Caco-2 (cell line): ENCODE data around the gene MYBPC3. TPM values are rescaled to one million over a fixed set of nuclear protein-coding genes. Genes with fewer than 3 reads are reported as not detected.

Experiments used
- BruUV-seq: library from RNA; stranded (reverse); fragments of 400-500 nt; replicated peaks from 2 replicates; lab custom pipeline; 2021; lab: Mats Ljungman, UMichigan
- CTCF ChIA-PET: fragments of 300-600 bp; sonication (Branson Sonifier 250); formaldehyde crosslinking; loops from one replicate; lab custom pipeline; 2022; ENCODE audit warnings: antibody characterized with exemption; lab: Charles Lee
- POLR2A ChIA-PET: fragments of 300-600 bp; sonication (Branson Sonifier 250); formaldehyde crosslinking; loops from one replicate; lab custom pipeline; 2022; ENCODE audit warnings: antibody characterized with exemption; lab: Charles Lee
- DNase-seq, 2 experiments: peaks; one replicate each; pipeline versions ENCODE4 v3.0.0 to v3.0.0-alpha.2; 2020 to 2022
- H3K27me3 ChIP-seq: replicated peaks from 2 replicates; pipeline ENCODE4 v1.6.0; 2011; ENCODE audit warnings: low read length; ENCODE audit not compliant: control insufficient read depth, insufficient read depth
- H3K36me3 ChIP-seq: 2 replicates; pipeline ENCODE4 v1.5.1; 2011; ENCODE audit warnings: low read length; ENCODE audit not compliant: control insufficient read depth, insufficient read depth
- H3K4me1 ChIP-seq: fragments of 250-450 bp; sonication (Bioruptor Pico); 2 replicates; pipeline ENCODE4 v1.5.1; 2020; ENCODE audit warnings: mild to moderate bottlenecking
- H3K4me3 ChIP-seq: 2 replicates; pipeline ENCODE4 v1.5.1; 2011; ENCODE audit warnings: low read depth, mild to moderate bottlenecking, control low read depth, low read length
- H3K9me3 ChIP-seq: fragments of 250-450 bp; sonication (Bioruptor Pico); 2 replicates; pipeline ENCODE4 v1.5.1; 2020; ENCODE audit warnings: mild to moderate bottlenecking, moderate library complexity
- H3K27ac Mint-ChIP-seq: one replicate; pipeline ENCODE4 v1.8.0; 2022; ENCODE audit warnings: mixed read lengths; ENCODE audit not compliant: unreplicated experiment
- H3K27me3 Mint-ChIP-seq: one replicate; pipeline ENCODE4 v1.8.0; 2022; ENCODE audit warnings: mixed read lengths; ENCODE audit not compliant: insufficient read depth, unreplicated experiment
- H3K36me3 Mint-ChIP-seq: one replicate; pipeline ENCODE4 v1.8.0; 2022; ENCODE audit warnings: mild to moderate bottlenecking, mixed read lengths; ENCODE audit not compliant: insufficient read depth, unreplicated experiment
- H3K4me1 Mint-ChIP-seq: one replicate; pipeline ENCODE4 v1.8.0; 2022; ENCODE audit warnings: low read depth, mixed read lengths; ENCODE audit not compliant: unreplicated experiment
- H3K4me3 Mint-ChIP-seq: one replicate; pipeline ENCODE4 v1.8.0; 2022; ENCODE audit warnings: mild to moderate bottlenecking, moderate library complexity, mixed read lengths; ENCODE audit not compliant: unreplicated experiment
- H3K9me3 Mint-ChIP-seq: one replicate; pipeline ENCODE4 v1.8.0; 2022; ENCODE audit warnings: mixed read lengths; ENCODE audit not compliant: unreplicated experiment
- intact Hi-C: fragments of 100-400 bp; cut with micrococcal nuclease; formaldehyde crosslinking; loops from one replicate; pipeline ENCODE4 v1.10.0; 2022; ENCODE audit not compliant: unreplicated experiment
- total RNA-seq: library from RNA; stranded (reverse); gene quantifications from 2 replicates; pipeline ENCODE4 v1.2.3, GENCODE V29; 2022
- TF ChIP-seq, protein P1 (sequence below), 2 experiments: fragments of 200-600 bp in 1 of 2; IDR thresholded peaks; 1 replicate in 1 of 2; 2 replicates in 1 of 2; pipeline versions ENCODE4 v1.5.1 to v1.8.0; 2011 to 2022; ENCODE audit warnings: antibody characterized with exemption in 1 of 2, control low read depth in 1 of 2, inconsistent platforms in 1 of 2, low read depth in 1 of 2, low read length in 1 of 2, mild to moderate bottlenecking in 1 of 2, moderate library complexity in 1 of 2; ENCODE audit not compliant: insufficient read depth in 1 of 2, severe bottlenecking in 1 of 2, unreplicated experiment in 1 of 2

The MYBPC3 gene
- total RNA-seq, 1 experiment from 2014 or later, result not detected

DNA sequence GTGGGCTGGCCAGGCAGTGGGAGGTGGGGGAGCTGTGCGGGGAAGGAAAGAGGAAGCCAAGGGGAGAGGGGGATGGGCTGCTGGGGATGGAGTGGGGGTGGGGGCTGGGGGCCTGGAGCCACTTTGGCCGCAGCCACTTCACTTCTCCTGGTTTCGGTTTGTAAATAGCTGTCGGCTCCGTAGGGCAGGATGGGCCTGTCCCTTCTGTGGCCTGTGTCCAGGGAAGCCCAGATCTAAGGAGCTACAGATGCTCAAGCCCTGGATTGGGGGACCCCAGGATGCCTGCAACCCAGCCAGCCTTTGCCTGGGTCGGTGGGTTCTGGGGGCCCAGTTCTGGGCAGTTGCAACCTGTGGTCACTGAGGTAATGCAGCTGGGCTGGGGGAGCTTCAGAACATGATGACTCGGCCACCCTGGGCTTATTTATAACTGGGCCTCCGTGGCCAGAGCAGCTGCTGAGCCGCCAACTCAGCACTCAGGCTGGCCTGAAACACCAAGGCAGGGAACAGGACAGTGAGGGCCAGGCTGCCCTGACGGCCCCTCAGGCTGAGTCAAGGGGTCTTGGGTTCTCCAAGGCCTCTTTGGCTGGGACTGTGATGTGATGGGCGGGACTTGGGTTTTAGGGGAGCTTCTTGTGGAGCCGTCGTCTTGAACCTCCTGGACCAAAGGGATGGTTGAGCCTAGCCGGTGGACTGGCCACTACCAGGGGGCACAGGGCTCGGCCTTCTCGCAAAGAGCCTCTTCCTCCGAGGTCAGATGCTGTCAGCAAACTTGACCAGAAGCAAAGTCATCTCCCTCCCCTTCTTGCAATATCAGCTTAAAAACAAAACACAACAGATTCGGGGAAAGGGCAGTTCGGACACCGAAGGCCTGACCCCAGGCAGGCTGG is 40.9 kb upstream of the MYBPC3 start:
- TF ChIP-seq, protein P1, sequence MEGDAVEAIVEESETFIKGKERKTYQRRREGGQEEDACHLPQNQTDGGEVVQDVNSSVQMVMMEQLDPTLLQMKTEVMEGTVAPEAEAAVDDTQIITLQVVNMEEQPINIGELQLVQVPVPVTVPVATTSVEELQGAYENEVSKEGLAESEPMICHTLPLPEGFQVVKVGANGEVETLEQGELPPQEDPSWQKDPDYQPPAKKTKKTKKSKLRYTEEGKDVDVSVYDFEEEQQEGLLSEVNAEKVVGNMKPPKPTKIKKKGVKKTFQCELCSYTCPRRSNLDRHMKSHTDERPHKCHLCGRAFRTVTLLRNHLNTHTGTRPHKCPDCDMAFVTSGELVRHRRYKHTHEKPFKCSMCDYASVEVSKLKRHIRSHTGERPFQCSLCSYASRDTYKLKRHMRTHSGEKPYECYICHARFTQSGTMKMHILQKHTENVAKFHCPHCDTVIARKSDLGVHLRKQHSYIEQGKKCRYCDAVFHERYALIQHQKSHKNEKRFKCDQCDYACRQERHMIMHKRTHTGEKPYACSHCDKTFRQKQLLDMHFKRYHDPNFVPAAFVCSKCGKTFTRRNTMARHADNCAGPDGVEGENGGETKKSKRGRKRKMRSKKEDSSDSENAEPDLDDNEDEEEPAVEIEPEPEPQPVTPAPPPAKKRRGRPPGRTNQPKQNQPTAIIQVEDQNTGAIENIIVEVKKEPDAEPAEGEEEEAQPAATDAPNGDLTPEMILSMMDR (IDR thresholded peaks at IDR 0.05; ENCODE audit: insufficient read depth in 1 of 2, low read depth in 1 of 2, low read length in 1 of 2, severe bottlenecking in 1 of 2, unreplicated experiment in 1 of 2), result no peak
- no peak overlapping the region for H3K27ac Mint-ChIP-seq
- intact Hi-C loops, result no loop called here
- H3K36me3 ChIP-seq, result no peaks in the 10 kb centered on the region
- no peaks in the 10 kb centered on the region for H3K36me3 Mint-ChIP-seq
- H3K9me3 Mint-ChIP-seq, result no peaks in the 10 kb centered on the region
- H3K4me3 ChIP-seq, result no peak overlapping the region
- H3K4me1 Mint-ChIP-seq, result no peaks in the 10 kb centered on the region
- H3K4me3 Mint-ChIP-seq, result no peak overlapping the region
- BruUV-seq, result no TSS peak
- H3K4me1 ChIP-seq, result no peaks in the 10 kb centered on the region
- H3K27me3 ChIP-seq, result no peaks in the 10 kb centered on the region
- ChIA-PET POLR2A (no interaction called here), CTCF (no interaction called here)
- no peak for DNase-seq
- H3K27me3 Mint-ChIP-seq, result no peaks in the 10 kb centered on the region
- no peaks in the 10 kb centered on the region for H3K9me3 ChIP-seq

DNA sequence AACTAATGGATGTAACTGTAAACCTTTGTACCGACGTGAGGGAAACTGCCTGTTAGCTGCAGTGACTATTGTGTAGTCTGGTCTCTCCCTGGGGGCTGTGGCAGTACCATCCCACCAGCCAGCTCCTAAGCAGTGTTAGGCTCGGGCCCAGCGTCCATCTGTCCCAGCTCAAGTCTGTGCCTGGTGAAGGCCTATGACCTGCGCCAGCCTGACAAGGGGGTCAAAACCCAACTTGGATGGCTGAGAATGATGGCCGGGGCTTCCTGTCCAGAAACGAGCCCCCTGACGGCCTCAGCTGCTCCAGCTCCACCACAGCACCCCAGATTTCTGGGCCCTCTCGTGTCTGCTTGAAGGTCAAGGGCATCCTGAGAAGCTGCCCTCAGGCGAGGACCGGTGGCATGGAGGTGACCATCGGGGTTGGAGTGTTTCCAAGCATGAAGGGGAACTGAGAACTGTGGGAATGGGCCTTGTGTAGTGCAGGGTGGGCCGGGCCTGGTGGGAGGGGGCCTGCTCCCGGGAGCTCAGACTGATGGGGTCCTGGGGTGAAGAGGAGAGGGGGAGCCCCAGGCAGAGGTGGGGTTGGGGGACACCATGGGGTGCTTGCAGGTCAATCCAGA is 40.2 kb upstream of the MYBPC3 start:
- Mint-ChIP-seq H3K36me3 (no peaks in the 10 kb centered on the region), H3K4me1 (no peaks in the 10 kb centered on the region), H3K4me3 (no peak overlapping the region), H3K9me3 (no peaks in the 10 kb centered on the region), H3K27me3 (no peaks in the 10 kb centered on the region), H3K27ac (no peak overlapping the region)
- no peaks in the 10 kb centered on the region for H3K4me1 ChIP-seq
- no peak for DNase-seq
- TF ChIP-seq, protein P1 (IDR thresholded peaks at IDR 0.05; ENCODE audit: insufficient read depth in 1 of 2, low read depth in 1 of 2, low read length in 1 of 2, severe bottlenecking in 1 of 2, unreplicated experiment in 1 of 2), result no peak
- ChIA-PET CTCF (interaction anchor here (0.6 kb wide), 1 partner anchor 15 kb away, joined by 3 read pairs; no protein-coding TSS in a partner anchor), POLR2A (no interaction called here)
- H3K9me3 ChIP-seq, result no peaks in the 10 kb centered on the region
- no peaks in the 10 kb centered on the region for H3K36me3 ChIP-seq
- H3K4me3 ChIP-seq, result no peak overlapping the region
- no TSS peak for BruUV-seq
- intact Hi-C loops, result no loop called here
- no peaks in the 10 kb centered on the region for H3K27me3 ChIP-seq

DNA sequence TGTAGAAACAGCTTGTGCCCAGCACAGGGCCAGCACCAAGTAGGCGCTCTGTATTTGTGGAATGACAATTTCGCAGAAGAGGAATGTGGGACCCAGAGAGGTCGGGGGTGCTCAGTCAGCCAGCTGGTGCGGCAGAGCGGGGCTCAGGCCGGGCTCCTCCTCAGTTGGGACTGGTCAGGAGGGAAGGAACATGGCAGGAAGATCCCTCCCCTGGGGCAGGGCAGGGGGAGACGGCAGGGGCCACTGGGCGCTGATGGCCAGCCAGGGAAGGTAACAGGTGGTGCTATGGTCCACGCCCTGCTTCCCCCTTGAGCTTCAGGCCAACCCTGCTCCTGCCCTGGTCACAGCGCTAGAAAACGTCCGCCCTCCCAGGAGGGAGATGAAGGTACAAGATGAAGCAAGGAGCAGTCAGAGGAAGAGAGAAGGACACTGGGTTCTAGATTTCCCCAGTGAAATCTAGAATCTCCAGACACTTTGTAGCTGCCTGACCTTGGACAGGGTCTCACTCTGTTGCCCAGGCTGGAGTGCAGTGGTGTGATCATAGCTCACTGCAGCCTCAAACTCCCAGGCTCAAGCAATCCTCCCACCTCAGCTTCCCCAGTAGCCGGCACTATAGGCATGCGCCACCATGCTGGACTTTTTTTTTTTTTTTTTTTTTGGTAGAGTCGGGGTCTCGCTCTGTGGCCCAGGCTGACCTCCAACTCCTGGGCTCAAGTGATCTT is 39.4 kb upstream of the MYBPC3 start:
- no peak overlapping the region for H3K4me3 Mint-ChIP-seq
- CTCF ChIA-PET, result interaction anchor here (0.6 kb wide), 1 partner anchor 16 kb away, joined by 3 read pairs; no protein-coding TSS in a partner anchor
- no peaks in the 10 kb centered on the region for H3K36me3 ChIP-seq
- no peak overlapping the region for H3K27ac Mint-ChIP-seq
- POLR2A ChIA-PET, result no interaction called here
- TF ChIP-seq, protein P1 (IDR thresholded peaks at IDR 0.05; ENCODE audit: insufficient read depth in 1 of 2, low read depth in 1 of 2, low read length in 1 of 2, severe bottlenecking in 1 of 2, unreplicated experiment in 1 of 2), result no peak
- H3K4me3 ChIP-seq, result no peak overlapping the region
- BruUV-seq, result no TSS peak
- no peaks in the 10 kb centered on the region for H3K36me3 Mint-ChIP-seq
- intact Hi-C loops, result no loop called here
- no peak for DNase-seq
- no peaks in the 10 kb centered on the region for H3K9me3 ChIP-seq
- H3K4me1 ChIP-seq, result no peaks in the 10 kb centered on the region
- H3K27me3 Mint-ChIP-seq, result no peaks in the 10 kb centered on the region
- no peaks in the 10 kb centered on the region for H3K9me3 Mint-ChIP-seq
- H3K4me1 Mint-ChIP-seq, result no peaks in the 10 kb centered on the region
- H3K27me3 ChIP-seq, result no peaks in the 10 kb centered on the region
